NCI-H187 (cell line): ENCODE measurements around the gene MCTP2.

Source experiments
- DNase-seq, 2 experiments: peaks; one replicate each; lab custom pipeline; 2025; lab: John Stamatoyannopoulos, UW

MCTP2 gene

GRCh38 chr15:94265009-94265408 lies 33.6 kb downstream of the MCTP2 start:
- DNase-seq, result no peak

DNA sequence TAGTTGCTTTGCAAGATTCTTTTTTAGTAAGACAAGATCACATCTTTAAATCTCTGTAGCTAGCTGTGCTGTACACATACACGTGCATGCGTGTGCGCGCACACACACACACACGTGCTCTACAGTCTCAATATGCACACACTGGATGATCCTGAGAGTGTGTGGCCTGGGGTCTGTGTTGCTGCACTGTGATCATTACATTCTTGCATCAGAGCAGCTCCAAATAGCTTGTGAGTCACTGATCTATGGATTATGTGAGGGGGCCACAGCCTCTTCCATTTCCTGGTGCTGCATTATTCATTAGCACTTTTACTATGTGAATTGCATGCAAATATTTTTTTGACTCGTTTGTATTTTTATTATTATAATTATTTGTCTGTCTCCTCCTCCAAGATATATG lies 34.6 kb downstream of the MCTP2 start:
- no peak for DNase-seq

GRCh38 chr15:94266789-94267188 lies 35.4 kb downstream of the MCTP2 start:
- no peak for DNase-seq

- DNase-seq, result no peak
Observed at GRCh38 chr15:94269954-94270353, 38.6 kb downstream of the MCTP2 start.

DNA sequence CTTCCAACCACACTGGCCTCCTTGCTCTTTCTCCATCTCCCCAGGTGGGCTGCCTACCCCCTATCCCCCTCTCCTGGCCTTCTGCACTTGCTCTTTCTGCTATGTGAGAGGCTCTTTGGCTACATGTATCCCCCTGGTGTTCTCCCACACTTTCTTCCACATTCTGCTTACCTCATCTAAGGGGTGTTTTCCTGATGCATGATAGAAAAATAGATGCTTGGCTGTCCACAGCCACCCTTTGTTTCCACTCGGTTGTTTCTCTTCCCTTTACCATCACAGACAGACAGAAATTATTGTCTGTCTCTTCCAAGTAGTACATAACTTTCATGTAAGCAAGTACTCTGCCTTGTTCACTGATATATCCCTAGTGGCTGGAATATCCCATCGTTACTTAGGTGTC lies 39.2 kb downstream of the MCTP2 start:
- DNase-seq, result no peak

DNA sequence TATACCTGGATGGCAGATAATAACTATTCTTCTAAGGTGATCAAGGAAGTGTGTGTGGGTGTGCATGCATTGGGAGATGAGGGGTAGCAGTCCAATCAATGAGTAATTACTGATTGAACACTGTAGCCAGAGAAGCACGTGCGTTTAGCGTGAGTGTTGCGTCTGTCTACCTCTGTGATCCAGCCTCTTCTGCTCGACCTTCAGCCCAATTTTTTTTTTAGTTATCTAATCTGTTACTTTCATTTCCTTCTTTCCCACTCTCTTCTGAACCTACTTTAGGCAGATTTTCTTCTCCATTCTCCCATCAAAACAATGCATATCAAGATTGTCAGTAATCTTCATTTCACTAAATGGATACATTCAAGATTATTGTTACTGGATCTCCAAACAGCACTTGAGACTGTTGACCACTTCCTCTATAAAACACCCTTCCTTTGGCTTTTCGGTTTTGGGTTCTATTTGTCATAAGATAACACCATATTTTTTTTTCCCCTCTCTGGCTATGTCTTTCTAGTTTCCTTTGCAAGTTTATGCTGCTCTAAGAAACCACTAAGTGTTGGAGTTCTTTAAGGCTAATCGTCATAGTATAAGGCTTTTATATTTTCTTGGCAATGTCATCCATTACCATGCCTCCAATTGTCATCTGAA lies 41.0 kb downstream of the MCTP2 start:
- no peak for DNase-seq

- DNase-seq, result no peak
Observed at GRCh38 chr15:94273826-94274225, 42.5 kb downstream of the MCTP2 start.

GRCh38 chr15:94274745-94275144 lies 43.4 kb downstream of the MCTP2 start:
- DNase-seq, result no peak

DNA sequence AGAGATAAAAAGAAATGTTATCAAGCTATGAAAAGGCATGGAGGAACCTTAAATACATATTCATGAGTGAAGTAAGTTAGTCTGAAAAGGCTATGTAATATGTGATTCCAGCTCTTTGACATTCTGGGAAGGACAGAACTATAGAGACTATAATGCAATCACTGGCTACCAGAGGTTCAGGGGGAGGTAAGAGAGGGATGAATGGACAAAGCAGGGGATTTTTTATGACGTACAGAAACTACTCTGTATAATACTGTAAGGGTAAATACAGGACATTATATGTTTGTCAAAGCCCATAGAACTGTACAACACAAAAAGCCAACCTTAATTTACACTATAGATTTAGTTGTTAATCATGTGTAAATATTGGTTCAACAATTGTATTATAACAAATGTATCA lies 46.1 kb downstream of the MCTP2 start:
- DNase-seq, result no peak

GRCh38 chr15:94279736-94280135 lies 48.4 kb downstream of the MCTP2 start:
- DNase-seq, result no peak

GRCh38 chr15:94280301-94280700 lies 48.9 kb downstream of the MCTP2 start:
- DNase-seq, result no peak

DNA sequence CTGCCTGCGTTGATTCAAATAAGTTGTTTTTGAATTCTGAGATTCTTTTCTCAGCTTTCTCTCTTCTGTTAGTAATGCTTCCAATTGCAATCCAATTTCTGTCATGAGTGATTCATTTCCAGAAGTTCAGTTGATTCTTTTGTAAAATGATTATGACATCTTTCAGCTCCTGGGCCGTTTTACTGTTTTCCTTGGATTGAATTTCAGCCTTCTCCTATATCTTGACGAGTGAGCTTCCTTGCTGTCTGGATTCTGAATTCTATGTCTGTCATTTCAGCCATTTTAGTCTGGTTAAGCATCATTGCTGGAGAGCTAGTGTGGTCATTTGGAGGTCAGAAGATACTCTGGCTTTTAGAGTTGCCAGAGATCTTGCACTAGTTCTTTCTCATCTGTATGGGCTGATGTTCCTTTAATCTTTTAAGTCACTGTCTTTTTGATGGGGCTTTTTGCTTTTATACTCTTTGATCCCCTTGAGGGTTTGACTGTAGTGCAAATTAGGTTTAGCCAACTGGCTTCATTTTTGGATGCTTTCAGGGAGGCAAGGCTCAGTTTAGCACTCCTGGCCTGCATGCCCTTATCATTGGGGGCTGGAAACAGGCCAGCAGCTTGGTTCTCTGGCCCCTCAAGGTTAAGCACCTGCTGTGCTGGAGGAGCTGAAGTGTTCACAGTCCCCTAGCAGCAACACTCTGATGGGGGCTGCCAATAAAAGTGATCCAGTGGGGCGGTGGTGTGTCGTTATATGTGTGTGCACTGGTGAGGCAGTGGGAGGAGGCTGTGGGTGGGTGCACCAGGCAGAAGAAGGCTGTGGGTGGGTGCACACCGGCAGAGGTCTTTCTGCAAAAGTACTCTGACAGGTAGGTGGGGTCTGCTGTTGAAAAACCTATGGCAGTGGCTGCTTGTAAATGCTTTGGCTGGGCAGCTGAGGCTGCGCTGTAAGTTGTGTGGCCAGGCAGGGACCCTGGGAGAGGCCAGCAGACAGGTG lies 51.2 kb downstream of the MCTP2 start:
- no peak for DNase-seq

DNA sequence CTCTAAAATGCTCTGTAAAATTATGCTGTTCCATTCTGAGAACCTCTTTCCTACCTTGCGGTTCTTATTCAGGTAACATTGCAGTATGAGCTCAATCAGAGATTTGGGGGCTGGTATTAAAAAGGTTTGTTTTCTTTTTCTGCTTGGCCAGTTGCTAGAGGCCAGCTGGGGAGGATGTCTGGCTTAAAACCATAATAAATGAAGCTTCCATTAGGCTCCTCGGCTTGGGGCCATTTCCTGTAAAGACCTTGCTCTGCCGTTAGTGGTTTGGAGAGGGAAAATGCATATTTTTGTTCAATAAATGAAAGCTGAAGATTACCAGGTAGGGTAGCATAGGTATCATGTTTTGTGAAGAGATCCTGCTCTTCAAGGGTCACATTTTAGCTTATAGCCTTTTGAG lies 55.2 kb downstream of the MCTP2 start:
- no peak for DNase-seq

DNA sequence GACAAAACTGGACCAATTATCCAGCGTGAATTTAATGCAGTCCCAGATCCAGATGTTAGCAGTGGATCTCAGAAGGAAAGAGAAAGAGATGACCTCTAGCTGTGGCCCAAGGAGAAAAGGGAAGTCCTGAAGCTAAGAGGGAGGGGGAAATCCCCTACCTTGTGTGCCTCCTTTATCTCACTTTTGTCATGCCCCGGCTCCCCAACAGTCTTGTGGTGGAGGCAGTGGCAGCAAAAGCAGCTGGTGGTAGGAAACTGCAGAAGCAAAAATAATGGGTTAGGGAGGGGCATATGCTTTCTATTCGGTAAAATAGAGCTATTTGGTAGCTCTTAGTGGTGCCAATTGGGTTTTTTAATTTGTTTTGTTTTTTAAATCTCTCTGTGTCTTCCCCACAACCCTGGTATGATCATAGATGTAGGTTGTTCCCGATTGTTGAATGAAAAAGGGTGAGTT lies 56.5 kb downstream of the MCTP2 start:
- no peak for DNase-seq

DNA sequence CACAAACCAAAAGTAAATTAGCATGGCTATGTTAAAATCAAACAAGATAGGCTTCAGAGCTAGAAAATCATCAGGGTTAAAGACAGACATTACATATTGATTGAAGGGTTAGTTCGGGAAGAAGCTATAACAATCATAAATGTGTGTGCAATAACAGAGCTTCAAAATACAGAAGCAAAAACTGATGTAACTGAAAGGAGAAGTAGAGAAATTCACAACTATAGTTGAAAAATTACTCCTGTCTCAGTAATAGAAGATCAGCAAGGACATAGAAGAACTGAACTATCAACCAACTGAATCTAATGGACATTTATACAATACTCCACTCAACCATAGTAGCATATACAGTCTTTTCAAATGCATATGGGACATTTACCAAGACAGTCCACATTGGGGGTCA lies 59.4 kb downstream of the MCTP2 start:
- no peak for DNase-seq

- no peak for DNase-seq
Observed at GRCh38 chr15:94293411-94294402, 62.3 kb downstream of the MCTP2 start.

DNA sequence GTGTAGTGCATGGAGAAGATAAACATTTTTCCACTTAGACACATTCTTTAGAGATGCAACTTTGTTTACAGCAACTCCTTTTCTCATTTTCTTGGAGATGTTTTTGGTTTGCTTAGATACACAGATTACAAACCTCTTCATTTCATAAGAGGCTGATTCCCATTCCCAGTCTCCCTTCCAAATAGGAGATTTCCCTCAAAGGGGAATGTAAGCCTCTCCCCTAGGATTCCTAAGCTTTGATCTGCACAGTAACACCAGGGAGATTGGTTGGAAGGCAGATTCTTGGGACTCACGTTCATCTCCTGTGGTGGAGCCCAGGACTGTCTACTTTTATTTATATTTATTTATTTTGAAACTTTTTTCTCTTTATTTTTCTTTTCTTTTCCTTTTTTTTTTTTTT lies 63.2 kb downstream of the MCTP2 start:
- no peak for DNase-seq

- DNase-seq, result no peak
Observed at GRCh38 chr15:94295275-94295674, 63.9 kb downstream of the MCTP2 start.

DNA sequence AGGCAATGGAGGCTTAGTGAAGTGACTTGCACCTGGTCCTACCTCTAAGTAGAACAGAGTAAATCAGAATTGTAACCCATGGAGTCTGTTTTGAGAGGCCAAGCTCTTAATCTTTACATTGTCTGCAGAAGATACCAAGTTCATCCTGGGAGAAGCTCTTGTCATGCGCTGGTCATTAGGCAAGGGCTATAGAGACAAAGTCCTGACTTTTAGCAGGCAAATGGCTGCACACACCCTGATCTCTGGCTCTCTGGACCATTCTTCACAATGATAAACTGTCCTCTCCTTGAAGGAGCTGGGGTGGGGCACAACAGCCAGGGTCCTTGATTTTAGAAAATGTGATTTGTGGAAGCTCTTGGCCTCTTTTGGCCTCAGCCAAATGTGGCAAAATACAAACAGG lies 65.4 kb downstream of the MCTP2 start:
- no peak for DNase-seq

- DNase-seq, result no peak
Observed at GRCh38 chr15:94297558-94297957, 66.2 kb downstream of the MCTP2 start.

DNA sequence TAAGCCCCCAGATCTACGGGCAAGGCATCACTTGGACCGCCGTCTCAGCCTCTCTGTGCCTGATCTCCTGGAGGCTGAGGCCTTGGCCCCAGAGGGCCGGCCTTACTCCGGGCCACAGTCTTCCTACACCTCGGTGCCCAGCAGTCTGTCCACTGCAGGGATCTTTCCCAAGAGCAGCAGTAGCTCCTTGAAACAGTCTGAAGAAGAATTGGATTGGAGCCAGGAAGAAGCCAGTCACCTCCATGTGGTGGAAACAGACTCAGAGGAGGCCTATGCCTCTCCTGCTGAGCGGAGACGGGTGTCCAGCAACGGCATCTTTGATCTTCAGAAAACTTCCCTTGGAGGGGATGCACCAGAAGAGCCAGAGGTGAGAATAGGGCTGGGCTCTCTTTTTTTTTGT lies 67.0 kb downstream of the MCTP2 start:
- DNase-seq, result no peak

DNA sequence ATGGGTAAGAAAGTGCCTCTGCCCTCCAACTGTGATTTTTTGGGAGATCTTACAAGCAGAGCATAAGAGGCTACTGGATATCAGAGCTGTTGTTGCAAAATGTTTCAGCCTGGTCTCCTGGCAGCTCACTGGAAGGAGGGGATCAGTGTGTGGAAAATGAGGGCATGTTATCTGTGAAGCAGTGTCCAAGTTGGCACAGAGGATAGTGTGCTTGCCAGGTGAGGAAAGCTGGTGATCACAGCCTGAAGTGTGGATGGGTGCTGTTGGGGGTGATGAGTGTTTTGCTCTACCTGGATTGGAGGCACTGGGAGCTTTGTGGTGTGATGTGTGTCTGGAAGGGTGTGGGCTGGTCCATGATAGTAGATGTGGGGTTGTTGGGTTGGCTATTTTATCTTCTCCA lies 69.3 kb downstream of the MCTP2 start:
- DNase-seq, result no peak
